HTERT RPE-1 (cell line): ENCODE data around the gene PARD3.
"Not testable (repeated sequence)": the region's sequence is repeated elsewhere in the genome, so short reads cannot be mapped to it uniquely, and the experiment has no call there.

Source experiments
- in situ Hi-C: fragments of 300-500 bp; cut with MboI; formaldehyde crosslinking; loops from 4 replicates; pipeline ENCODE4 v1.14.3; 2020; ENCODE audit warnings: low sequenced_read_pairs

Gene PARD3

DNA sequence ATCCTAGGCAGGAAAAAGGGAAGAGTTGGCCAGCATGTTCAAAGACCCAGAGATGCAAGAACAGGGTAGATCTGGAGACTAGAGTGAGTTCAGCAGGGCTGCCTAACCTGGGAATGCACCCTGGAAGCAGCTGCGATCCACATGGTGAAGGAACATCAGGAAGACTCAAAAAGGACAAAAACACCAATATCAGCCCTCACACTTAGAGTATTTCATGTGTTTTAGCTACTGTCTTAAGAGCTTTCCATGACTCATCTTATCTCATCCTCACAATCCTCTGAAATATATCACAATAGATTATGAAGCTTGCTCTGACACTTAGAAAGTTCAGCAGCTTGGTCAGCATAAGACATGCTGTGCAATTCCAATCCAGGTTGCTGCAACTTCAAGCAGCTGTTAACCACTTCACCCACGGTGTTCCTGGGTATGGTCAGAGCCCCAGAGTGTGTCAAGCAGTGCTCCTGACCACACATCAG, 380.9 kb downstream of the PARD3 start:
- in situ Hi-C loops = no loop called here

DNA sequence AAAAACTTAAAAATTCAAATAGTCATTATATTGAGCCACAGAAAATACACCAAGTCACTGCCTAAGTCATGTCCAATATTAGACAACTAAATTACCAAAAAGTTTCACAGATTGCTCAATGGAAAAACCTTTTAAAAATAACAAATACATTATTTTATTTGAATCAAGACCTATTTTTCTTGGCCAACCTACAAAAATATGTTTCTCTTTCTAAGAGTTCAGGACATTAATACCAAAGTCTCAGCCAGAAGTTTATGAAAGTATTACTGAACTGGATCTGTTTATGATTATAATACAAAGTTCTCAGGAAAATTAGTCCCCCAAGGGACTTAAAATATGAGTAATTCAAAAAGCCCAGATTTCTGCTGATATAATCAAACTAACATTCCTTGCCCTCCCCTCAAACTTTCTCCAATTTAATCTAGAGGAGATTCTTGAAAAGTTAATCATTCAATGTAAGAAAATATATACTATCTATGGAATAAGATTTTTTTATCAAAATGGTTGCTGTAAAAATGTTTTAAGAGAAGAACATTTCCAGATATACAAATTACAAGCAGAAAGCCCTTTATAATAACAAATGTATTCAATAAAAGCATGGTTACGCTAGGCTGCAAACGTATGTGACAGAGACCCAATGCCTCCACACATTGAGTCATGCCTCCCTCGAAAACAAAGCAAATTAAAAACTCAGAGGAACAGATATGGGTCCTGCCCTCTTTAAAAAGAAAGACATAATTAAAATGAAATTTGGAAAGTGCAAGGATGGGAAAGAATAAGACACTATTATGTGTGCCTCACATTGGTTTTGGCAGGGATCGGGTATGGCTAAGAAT, 381.6 kb downstream of the PARD3 start:
- in situ Hi-C loops = no loop called here

DNA sequence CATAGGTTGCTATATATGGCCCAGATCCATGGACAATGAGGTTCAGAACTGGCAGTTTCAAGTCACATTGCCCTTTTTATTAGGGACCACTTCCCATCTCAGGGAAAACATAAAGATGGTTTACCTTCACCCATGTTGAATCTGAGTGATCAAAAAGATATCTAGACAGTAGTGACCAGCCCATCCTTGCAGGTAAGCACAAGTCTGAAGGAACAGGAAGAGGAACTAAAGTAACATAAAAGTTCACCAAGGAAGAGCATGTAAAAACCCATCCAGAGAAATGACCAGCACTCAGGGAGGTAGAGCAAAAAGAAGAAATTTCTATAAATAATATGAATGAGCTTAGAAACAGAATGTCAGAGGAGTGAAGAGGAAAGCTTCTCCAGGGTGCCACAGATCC, 382.5 kb downstream of the PARD3 start:
- in situ Hi-C loops = no loop called here

DNA sequence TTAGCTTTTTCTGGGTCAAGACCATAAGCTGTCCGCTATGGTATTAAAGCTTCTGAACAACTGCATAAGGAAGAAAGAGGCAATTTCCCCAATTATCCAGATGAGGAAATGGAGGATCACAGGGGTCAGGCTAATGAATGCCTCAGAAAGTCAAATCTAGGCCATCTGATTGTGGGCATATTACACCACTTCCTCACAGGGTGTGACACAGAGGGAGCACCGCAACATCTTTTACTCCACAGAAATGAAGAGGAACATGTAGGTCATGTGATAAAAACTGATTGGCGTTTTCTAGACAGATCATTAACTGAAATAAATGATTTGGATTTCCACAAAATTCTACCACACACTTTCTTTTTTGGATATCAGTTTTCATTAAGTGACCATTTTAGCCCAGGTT, 384.4 kb downstream of the PARD3 start:
- in situ Hi-C loops = no loop called here

DNA sequence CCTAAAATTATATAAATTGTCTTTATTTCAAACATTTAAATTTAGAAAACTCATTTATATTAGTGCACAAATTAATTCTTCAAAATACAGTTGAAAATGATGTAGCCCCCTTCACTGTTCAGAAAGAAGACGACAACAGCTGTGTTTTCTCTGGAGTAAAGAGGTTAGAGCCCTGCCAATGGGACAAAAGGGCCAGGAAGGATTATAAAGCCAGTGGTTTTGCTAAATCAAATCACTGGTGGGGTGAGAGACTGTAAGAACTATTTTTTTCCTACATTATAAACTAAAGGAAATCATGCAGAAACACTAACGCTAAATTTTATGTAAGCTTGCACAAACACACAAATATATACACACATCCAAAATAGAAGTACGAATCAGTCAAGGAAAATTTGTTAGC, 386.6 kb downstream of the PARD3 start:
- in situ Hi-C loops = no loop called here

DNA sequence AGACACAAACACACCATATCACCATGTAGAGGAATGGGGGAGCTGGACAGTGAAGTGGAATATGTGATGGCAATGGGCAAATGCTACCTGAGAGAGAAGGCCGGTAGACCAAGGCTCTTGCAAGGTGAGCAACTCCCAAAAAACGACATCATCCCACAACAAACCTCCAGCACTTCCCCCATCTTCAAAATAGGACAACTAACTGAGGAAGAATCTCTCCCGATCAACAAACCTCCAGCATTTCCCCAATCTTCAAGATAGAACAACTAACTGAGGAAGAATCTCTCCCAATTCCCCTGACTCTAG, 387.2 kb downstream of the PARD3 start:
- in situ Hi-C loops = no loop called here

DNA sequence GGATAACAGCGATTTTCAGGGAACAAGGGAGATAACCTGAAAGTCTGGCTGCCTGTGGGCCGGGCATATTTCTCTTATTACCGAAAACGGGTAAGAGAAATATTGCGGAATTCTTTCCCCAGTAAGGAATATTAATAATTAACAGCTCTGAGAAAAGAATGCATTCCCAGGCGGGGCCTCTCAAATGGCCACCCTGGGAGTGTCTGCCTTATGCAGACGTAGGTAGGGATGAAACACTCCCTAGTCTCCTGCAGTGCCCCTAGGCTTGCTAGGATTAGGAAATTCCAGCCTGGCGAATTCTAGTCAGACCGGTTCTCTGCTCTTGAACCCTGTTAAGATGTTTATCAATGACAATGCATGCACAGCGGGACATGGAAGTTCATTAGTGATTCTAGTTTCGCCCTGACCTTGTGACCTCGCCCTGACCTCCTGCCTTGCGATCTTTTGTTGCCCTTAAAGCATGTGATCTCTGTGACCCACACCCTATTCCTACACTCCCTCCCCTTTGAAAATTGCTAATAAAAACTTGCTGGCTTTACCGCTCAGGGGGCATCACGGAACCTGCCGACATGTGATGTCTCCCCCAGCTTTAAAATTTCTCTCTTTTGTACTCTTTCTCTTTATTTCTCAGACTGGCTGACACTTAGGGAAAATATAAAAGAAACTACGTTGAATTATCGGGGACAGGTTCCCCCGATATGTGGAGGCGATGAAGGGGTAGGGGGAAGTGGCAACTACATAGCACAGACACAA, 387.8 kb downstream of the PARD3 start:
- in situ Hi-C loops = not testable (repeated sequence)

DNA sequence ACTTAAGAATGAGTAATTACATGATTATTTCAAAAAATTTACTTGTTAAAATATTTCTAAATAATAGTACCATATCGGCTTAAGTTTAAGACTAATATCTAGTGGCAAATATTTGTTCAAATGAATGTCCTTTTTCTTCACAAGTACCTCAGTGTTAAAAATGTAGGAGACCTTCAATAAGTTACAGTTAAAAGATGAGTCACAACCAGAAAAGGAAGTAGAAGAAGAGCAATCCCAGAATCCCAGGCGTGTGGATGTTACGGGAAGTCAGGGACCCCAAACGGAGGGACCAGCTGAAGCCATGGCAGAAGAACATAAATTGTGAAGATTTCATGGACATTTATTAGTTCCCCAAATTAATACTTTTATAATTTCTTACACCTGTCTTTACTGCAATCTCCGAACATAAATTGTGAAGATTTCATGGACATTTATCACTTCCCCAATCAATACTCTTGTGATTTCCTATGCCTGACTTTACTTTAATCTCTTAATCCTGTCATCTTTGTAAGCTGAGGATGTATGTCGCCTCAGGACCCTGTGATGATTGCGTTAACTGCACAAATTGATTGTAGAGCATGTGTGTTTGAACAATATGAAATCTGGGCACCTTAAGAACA, 388.4 kb downstream of the PARD3 start:
- in situ Hi-C loops = not testable (repeated sequence)

DNA sequence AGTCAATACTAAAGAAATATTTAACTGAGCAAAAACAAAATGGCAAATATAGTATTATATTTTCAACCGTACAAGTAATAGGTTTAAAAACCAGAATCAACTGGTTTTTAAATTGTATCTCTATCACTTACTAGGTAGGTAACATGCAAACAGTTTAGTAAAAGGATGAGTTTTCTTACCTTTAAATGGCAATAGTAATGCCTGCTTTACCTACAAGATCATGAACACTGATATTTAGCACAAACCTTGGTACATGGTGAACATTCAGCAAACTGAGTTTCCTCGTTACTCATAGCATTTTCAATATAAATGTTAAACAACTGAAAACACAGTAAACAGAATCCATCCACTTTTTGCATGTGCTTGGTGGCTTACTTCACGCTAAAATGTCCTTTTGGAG, 389.1 kb downstream of the PARD3 start:
- in situ Hi-C loops = no loop called here

DNA sequence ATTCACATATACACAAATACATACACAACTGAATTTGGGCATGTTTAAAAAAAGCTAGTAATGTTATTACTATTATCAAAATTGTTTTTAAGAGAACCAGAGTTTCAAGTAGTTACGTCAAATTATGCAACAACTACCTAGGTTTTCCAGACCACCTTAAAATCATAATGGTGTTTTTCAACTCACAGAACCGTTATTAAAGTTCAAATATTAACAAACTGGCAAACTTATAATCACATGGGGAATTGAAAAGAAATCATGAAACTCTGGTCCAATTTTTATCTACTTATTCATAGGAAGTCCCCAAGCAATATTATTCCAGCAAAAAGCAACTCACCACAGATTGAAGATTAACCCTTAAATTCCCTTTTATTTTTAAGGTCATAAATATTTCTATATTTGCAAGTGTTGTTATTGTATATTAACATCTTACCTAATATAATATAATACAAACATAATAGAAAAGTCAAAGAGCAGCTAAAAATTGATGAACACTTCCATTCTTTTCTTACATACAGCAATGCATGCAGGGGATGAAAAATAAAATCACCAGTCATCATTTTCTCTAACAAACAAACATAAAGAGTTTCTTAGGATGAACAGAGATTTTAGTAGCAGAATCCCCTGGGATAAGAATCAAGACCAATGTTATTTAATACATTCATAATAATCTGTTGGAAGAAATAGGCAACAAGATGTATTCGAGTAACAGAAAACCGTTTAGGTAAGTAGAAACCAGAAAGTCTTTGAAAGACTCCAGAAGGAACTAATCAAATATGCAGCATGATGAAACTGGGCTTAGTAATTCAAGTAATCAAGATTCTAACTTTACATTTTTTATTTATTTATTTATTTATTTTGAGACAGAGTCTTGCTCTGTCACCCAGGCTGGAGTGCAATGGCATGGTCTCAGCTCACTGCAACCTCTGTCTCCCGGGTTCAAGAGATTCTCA, 391.1 kb downstream of the PARD3 start:
- in situ Hi-C loops = no loop called here

DNA sequence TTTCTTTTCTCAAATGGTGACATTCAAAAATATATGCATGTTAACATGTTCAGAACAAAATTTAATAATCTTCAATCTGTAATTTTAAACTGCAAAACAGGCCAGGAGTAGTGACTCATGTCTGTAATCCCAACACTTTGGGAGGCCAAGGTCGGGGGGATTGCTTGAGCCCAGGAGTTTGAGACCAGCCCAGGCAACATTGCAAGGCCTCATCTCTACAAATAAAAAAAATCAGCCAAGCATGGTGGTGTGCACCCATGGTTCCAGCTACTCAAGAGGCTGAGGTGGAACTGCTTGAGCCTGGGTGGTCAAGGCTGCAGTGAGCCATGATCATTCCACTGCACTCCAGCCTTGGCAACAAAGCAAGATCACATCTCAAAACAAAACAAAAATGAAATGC, 394.3 kb downstream of the PARD3 start:
- in situ Hi-C loops = no loop called here

DNA sequence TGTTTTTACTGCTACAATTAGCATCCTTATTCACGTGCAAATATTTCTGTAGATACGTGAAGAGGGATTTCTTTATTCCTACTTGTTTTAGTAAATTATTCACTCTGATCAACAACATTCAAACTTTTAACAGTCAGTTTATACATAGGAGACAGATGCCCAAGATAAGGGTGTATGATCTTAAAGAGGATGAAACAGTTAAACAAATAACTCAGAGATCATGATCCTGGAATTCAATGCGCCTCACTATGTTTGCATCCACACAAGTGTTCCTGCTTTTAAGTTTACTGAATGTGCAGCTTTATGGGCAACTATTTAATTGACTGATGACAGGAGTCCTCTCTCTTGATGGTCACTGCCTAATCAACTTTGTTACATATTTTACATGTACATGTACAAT, 394.8 kb downstream of the PARD3 start:
- in situ Hi-C loops = no loop called here

DNA sequence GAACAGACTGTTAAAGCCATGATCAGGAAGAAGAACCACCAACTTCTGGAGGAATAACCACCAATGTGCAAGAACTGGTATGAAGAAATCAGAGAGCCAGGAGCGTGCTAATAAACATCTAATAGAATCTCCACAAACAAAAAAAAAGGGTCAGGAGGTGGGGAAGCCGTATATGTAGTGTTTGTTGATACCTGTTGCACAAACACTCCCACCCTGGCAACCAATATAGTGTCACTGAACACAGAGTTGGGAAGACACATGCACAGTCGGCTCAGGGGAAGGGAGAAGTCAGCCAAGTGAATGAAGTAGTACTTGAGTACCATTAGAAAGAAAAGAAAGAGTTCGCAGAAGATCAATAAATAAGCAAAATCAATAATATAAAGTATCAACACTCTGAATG, 400.1 kb downstream of the PARD3 start:
- in situ Hi-C loops = no loop called here

DNA sequence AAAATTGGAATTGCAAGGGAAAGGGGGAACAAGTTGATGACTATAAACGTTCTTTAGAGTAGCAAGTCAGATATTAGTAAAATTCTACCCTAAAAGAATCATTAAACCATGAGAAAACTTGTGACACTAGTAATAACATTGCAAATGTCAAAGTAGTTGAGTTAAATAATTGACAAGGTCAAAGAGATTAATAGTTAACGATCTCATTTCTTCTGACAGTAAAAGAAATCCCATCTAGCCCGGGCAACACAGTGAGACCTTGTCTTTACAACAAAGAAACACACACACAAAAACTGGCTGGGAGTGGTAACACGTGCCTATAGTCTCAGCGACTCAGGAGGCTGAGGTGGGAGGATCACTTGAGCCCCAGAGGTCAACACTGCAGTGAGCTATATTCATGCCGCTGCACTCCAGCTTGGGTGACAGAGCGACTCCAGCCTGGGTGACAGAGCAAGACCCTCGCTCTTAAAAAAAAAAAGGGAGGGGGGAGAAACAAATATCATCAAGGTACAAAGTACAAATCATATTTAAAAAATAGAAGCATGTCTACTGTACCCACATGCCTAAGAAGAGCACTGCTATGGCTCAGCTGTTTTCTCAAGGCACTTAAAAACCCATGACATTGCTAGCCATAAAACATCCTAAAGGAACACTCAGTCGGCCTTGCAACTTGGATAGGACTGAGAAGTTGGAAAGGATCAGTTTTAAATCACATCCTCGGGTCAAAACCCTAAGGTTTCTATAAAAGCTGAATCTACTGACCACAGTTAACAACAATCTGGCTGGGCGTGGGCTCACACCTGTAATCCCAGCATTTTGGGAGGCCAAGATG, 401.1 kb downstream of the PARD3 start:
- in situ Hi-C loops = no loop called here

DNA sequence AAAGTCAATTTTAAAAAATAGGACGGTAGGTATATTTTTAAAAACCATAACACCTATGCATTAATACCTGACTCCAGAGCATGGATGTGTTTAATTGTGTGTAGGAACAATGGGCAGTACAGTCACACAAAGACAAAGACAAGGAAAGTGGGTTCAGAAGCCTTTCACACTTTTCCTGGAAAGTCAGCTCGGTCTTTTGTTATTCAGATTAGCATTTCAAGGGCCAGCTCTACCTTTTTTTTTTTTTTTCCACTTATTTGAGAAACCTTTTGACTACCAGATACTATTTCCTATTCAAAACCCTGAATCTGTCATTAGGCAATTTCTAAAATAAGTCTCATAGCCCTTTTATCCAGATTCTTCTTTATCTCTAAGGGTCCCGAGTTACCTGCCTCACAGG, 401.9 kb downstream of the PARD3 start:
- in situ Hi-C loops = no loop called here

DNA sequence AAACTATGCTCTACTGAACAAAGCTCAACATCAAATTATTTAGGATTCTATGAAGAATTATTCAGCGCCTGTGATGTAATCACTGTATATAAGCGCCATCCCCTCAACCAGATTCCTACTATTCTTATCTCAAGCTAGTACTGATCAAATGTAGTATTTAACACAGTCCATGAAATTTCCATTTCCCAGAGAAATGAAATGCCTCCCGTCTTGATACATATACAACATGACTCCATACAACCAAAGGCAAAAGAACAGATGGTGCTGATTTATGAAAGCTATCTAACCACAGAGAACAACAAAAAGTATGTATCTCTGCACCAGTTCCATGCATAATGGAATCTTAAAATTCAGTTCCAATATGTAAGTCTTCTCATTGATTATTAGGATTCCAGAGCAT, 406.1 kb downstream of the PARD3 start:
- in situ Hi-C loops = no loop called here

DNA sequence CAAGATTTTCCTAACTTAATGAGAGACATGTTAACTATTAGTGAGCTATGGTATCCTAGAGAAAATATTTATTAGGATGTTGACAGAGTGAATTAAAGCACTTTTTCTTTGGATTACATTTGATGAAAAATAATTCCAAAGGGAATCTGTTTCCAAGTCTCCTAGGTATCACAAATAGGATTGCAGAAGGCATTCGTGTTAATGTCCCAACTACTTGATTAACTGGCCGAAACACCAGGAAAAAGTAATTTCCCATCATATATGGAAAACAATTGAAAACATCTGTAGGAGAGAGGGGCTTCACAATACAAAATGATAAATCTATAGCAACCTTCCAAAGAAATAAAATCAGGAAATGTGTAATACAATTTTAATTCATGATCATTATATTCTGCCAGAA, 406.7 kb downstream of the PARD3 start:
- in situ Hi-C loops = no loop called here

DNA sequence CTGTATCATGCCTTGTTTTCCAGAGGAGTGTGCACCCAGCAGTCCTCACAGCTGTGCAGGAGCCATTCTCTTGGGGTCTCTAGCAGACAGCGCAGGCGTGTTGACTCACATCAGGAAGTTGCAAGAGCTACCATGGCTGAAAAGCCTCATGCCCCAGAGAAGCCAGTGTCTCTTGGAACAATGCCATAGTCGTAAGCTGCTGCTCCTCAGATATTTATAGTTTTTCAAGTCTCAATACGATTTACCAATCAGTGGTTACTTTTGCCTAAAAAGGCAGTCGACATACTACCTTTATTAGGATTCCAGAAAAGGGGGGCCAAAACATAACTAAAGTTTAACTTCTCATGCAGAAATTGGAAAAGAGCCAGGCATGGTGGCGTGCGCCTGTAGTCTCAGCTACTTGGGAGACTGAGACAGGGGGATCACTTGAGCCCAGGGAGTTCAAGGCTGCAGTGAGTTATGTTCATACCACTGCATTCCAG, 407.7 kb downstream of the PARD3 start:
- in situ Hi-C loops = no loop called here

DNA sequence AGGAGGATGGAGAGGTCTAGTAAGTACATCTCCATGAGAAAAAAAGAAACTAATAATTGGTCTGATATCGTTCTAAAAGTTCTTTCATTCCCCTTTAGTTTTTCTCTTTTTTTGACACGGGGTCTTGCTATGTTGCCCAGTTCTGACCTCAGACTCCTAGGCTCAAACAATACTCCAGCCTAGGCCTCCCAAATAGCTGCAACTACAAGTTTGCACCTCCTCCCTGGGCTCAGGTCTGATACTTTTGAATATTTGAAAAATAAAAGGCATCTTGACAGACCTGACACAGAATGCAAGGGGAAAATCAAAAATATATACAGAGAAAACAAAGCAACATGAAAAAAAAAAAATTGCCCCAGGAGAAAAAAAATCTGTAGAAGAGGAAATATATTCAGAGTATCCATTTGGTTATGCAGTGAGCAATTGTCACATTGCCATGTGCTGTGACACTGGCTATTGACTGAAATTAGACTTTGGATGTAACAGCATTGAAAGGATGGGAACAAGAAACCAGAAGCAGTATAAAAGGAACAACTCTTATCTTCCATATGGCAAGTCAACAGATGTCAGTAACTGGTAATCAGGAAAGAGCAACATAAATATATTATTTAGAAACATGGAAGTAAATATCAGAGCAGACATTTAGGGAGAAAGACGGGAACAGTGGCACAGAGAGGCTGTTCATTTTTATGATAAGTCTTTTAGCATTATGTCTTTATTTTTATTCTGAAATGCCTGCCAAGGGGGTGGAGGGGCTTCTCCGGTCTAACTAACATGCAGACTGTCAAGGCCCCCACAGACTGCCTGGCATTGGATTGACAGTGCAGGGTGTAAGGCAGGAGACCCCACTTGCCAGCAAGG, 408.4 kb downstream of the PARD3 start:
- in situ Hi-C loops = no loop called here
